WERI-Rb-1 (cell line): ENCODE measurements around the gene RFK.
A peak's percentile ranks its signal among the peaks of the same experiment; 100 is the strongest.

ENCODE experiments used
- DNase-seq: peaks from one replicate; pipeline ENCODE4 v3.0.0-alpha.2; 2020
- H3K27ac ChIP-seq: fragments of 250-450 bp; sonication (Bioruptor Pico); 2 replicates; pipeline ENCODE4 v1.5.1; 2020; ENCODE audit warnings: mild to moderate bottlenecking, moderate library complexity
- H3K27me3 ChIP-seq: fragments of 250-450 bp; sonication (Bioruptor Pico); 2 replicates; pipeline ENCODE4 v1.5.1; 2021; ENCODE audit warnings: mild to moderate bottlenecking, low read depth, moderate library complexity; ENCODE audit not compliant: insufficient read depth, severe bottlenecking
- H3K36me3 ChIP-seq: fragments of 250-450 bp; sonication (Bioruptor Pico); 2 replicates; pipeline ENCODE4 v1.5.1; 2020; ENCODE audit warnings: mild to moderate bottlenecking, moderate library complexity
- H3K4me3 ChIP-seq: 2 replicates; pipeline ENCODE4 v1.5.1; 2011; ENCODE audit warnings: low read depth, mild to moderate bottlenecking, control low read depth, low read length
- H3K9me3 ChIP-seq: fragments of 250-450 bp; sonication (Bioruptor Pico); 2 replicates; pipeline ENCODE4 v1.5.1; 2021; ENCODE audit warnings: mild to moderate bottlenecking, moderate library complexity; ENCODE audit not compliant: severe bottlenecking
- TF ChIP-seq, protein P1 (sequence below): IDR thresholded peaks from 2 replicates; pipeline ENCODE4 v1.5.1; 2011; ENCODE audit warnings: low read depth, mild to moderate bottlenecking, control low read depth, inconsistent platforms, low read length

RFK gene

DNA sequence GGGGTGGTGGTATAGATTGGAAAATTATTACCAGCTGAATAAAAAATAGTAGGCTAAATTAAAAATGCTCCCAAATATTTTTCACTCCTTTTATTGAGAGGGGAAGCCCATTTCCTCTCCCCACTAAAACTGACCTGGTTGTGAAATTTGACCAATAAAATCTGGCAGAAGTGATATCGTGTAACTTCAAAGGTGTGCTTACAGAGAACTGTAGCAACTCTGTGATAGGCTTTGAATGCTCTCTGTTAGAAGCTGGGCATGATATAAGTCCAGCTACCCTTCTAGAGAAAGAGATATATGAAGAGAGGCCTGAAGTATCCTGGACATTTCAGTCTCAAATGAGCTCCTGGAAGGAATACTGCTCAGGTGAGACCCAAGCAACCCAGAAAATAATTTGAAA is 10.2 kb upstream of the RFK start:
- Histone ChIP-seq H3K27me3 (no peaks in the 10 kb centered on the region), H3K9me3 (no peaks in the 10 kb centered on the region), H3K4me3 (no peak overlapping the region), H3K36me3 (no peaks in the 10 kb centered on the region), H3K27ac (no peak overlapping the region)
- DNase-seq: no peak
- TF ChIP-seq, protein P1, sequence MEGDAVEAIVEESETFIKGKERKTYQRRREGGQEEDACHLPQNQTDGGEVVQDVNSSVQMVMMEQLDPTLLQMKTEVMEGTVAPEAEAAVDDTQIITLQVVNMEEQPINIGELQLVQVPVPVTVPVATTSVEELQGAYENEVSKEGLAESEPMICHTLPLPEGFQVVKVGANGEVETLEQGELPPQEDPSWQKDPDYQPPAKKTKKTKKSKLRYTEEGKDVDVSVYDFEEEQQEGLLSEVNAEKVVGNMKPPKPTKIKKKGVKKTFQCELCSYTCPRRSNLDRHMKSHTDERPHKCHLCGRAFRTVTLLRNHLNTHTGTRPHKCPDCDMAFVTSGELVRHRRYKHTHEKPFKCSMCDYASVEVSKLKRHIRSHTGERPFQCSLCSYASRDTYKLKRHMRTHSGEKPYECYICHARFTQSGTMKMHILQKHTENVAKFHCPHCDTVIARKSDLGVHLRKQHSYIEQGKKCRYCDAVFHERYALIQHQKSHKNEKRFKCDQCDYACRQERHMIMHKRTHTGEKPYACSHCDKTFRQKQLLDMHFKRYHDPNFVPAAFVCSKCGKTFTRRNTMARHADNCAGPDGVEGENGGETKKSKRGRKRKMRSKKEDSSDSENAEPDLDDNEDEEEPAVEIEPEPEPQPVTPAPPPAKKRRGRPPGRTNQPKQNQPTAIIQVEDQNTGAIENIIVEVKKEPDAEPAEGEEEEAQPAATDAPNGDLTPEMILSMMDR: no peak

DNA sequence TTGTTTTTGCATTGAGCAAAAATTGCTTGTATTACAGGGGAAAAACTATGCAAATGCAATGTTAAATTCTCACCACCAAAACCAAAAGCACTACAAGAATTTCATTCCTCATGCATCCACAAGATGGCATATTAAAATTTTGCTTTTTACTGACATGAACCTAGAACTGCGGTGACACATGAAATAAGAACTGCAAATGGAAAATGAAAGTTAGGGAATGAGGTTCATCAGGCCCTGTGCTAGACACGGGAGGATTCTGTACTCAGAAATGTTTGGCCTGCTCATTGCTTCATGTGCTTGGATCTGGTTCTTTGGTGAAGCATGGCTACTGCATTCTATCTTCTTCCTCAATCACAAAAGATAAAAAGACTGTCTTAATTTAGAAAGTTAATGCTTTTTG is 9.1 kb upstream of the RFK start:
- H3K36me3 ChIP-seq: no peaks in the 10 kb centered on the region
- H3K27ac ChIP-seq: no peak overlapping the region
- H3K27me3 ChIP-seq: no peaks in the 10 kb centered on the region
- no peak overlapping the region for H3K4me3 ChIP-seq
- TF ChIP-seq, protein P1: 0 out of 2 replicates have a peak, but pooled peaks have one; percentile 8
- H3K9me3 ChIP-seq: no peaks in the 10 kb centered on the region
- DNase-seq: no peak

DNA sequence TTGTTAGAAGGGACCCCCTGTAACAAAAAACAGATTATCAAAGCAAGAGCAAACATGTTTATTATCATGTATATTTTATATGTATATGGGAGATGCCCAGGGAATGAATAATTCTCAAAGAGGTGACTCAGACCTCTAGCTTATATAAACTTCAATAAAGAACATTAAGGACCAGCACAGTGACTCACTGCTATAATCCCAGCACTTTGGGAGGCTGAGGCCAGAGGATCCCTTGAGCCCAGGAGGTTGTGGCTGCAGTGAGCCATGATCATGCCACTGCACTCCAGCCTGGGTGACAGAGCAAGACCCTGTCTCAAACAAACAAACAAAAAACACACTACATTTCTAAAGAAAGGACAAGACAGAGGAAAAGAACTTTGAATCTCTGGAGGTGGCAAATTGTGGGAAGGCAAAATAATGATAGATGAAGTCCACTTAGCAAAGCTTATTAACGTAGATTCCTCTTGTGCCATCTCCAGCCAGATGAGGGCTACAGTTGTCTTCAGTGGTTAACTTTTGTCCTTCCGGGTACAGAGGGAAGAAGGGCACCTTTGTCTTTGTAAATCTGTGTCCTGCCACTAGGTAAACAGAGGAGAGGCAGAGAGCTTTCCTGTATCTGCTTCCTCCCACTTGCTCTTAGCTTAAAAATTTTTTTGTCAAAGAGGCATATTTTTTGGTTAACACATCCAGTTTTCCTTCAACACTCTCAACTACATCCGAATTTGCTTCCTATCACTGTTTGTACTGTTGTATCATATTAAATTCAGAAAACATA is 7.5 kb upstream of the RFK start:
- H3K27me3 ChIP-seq: no peaks in the 10 kb centered on the region
- TF ChIP-seq, protein P1: no peak
- H3K36me3 ChIP-seq: no peaks in the 10 kb centered on the region
- no peak for DNase-seq
- no peak overlapping the region for H3K4me3 ChIP-seq
- no peak overlapping the region for H3K27ac ChIP-seq
- H3K9me3 ChIP-seq: no peaks in the 10 kb centered on the region

- TF ChIP-seq, protein P1: no peak
- Histone ChIP-seq H3K27me3 (no peaks in the 10 kb centered on the region), H3K4me3 (no peak overlapping the region), H3K36me3 (no peaks in the 10 kb centered on the region), H3K9me3 (no peaks in the 10 kb centered on the region), H3K27ac (no peak overlapping the region)
- no peak for DNase-seq
Observed at GRCh38 chr9:76401176-76401575, 7.0 kb upstream of the RFK start.

DNA sequence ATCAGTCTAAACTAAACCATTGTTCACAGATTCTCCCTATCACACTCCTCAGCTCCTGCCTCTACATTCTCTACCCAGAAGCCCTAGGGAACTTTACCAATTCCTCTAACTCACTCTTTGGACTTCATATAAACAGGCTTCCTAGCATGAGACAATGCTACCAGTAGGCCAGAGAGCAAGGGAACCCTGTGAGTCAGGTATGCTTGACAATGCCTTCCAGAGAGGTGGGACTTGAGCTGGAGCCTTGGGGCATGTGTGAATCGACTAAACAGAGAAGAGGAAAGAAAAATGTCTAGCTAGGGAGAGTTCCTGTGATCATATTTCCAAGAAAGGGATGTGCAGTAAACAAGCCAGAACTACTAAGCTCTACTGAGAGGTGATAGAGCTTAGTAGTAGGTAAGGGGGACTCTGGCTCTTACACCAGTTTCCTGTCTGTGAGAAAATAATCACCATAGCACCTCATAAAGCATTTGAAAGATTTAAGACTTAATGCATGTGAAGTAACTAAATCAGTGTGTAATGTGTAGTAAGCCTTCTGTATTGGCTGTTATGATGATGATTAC is 6.4 kb upstream of the RFK start:
- TF ChIP-seq, protein P1: no peak
- Histone ChIP-seq H3K36me3 (no peaks in the 10 kb centered on the region), H3K27ac (no peak overlapping the region), H3K4me3 (no peak overlapping the region), H3K9me3 (no peaks in the 10 kb centered on the region), H3K27me3 (no peaks in the 10 kb centered on the region)
- no peak for DNase-seq
